ENCODE measurements around the gene ELFN1. TPM values are rescaled to one million over a fixed set of nuclear protein-coding genes. Genes with fewer than 3 reads are reported as not detected.

ELFN1 gene
- polyA plus RNA-seq, 1 donor (not counting 4 experiments of a cell fraction or from before 2014, with no cell fraction given), result 0.03 TPM

- FAIRE-seq (no peak), DNase-seq (ENCODE audit: low read depth, low spot score) (no peak)
- H3K4me3 ChIP-seq (ENCODE audit: control insufficient read depth in 2 of 3, extremely low read depth in 1 of 3, insufficient read depth in 2 of 3, low read depth in 1 of 3, low read length in 3 of 3), result no peak overlapping the region
- H3K9ac ChIP-seq (ENCODE audit: control insufficient read depth, extremely low read depth, insufficient read depth, low read length), result no peak overlapping the region
- H3K79me2 ChIP-seq (ENCODE audit: control insufficient read depth, insufficient read depth, low read length), result no peaks in the 10 kb centered on the region
- no peaks in the 10 kb centered on the region for H4K20me1 ChIP-seq (ENCODE audit: control insufficient read depth, extremely low read depth, insufficient read depth, low read length)
- TF ChIP-seq EZH2 (IDR thresholded peaks at IDR 0.05; ENCODE audit: low read length), result no peak
- TF ChIP-seq, protein P1, sequence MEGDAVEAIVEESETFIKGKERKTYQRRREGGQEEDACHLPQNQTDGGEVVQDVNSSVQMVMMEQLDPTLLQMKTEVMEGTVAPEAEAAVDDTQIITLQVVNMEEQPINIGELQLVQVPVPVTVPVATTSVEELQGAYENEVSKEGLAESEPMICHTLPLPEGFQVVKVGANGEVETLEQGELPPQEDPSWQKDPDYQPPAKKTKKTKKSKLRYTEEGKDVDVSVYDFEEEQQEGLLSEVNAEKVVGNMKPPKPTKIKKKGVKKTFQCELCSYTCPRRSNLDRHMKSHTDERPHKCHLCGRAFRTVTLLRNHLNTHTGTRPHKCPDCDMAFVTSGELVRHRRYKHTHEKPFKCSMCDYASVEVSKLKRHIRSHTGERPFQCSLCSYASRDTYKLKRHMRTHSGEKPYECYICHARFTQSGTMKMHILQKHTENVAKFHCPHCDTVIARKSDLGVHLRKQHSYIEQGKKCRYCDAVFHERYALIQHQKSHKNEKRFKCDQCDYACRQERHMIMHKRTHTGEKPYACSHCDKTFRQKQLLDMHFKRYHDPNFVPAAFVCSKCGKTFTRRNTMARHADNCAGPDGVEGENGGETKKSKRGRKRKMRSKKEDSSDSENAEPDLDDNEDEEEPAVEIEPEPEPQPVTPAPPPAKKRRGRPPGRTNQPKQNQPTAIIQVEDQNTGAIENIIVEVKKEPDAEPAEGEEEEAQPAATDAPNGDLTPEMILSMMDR (optimal IDR thresholded peaks at IDR 0.05 in 1 of 3, IDR thresholded peaks at IDR 0.05 in 1 of 3, conservative IDR thresholded peaks at IDR 0.05 in 1 of 3; ENCODE audit: extremely low read depth in 1 of 3, insufficient read depth in 2 of 3, low read length in 3 of 3), result no peak
- H3K4me1 ChIP-seq (ENCODE audit: control insufficient read depth, extremely low read depth, insufficient read depth, low read length), result no peaks in the 10 kb centered on the region
- dilution Hi-C loops (cut with MboI; ENCODE audit: extremely low pct_ligation_motif_present, low sequenced_read_pairs), result no loop called here
- peaks cover 43% of the 10 kb centered on the region for H3K27me3 ChIP-seq (ENCODE audit: control insufficient read depth, extremely low read depth, insufficient read depth, low read length)
- no peak overlapping the region for H3K4me2 ChIP-seq (ENCODE audit: control insufficient read depth, extremely low read depth, insufficient read depth, low read depth, low read length)
- no peaks in the 10 kb centered on the region for H3K9me1 ChIP-seq (ENCODE audit: control insufficient read depth, extremely low read depth, insufficient read depth, low read length)
- H3K27ac ChIP-seq (ENCODE audit: control insufficient read depth, insufficient read depth, low read length), result no peak overlapping the region
- no peaks in the 10 kb centered on the region for H3K36me3 ChIP-seq (ENCODE audit: control insufficient read depth in 2 of 2, extremely low read depth in 1 of 2, insufficient read depth in 2 of 2, low read length in 2 of 2)
- no peak overlapping the region for H2AFZ ChIP-seq (ENCODE audit: control insufficient read depth, low read length)
- H3K9me3 ChIP-seq (ENCODE audit: control insufficient read depth, low read depth, low read length), result no peaks in the 10 kb centered on the region
Observed at GRCh38 chr7:1746491-1746975, 76.5 kb downstream of the ELFN1 start.

DNA sequence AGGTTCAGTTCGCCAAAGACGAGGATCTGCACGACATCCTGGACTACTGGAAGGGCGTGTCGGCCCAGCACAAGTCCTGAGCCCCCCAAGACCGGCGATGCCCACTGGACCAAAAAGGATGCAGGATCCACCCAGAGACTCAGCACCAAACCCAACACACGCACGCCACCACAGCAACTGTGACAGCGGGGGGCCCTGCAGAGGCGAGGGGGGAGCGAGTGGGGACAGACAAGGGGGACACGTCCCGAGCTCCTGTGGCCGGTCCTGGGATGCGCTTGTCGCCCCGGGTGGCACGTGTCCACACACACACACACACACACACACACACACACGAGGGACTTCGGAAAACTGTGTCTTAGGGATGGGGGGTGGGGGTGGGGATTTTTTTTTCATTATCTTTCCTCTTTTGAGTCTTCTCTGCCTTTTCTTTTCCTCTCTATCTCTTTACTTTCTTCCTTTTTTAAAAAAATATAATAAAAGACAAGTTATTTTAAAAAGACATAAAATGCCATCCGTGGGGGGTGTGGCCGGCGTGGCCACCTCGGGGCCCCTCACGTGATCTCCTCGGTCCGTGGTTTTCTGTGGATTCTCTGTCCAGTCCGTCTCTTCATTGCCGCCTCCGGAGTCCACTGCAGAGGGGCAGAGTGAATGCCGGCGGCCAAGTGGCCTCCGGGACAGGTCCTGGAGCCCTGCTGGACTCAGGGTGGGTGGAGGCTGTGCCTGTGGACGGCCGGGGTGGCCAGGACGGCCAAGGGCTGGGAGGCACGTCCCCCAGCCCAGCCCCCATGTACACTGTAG lies 77.1 kb downstream of the ELFN1 start:
- no peak for DNase-seq (ENCODE audit: low read depth, low spot score)

More for the DNA sequence above, 77.1 kb downstream of the ELFN1 start:
- no peak for FAIRE-seq
- H3K4me3 ChIP-seq (ENCODE audit: control insufficient read depth in 2 of 3, extremely low read depth in 1 of 3, insufficient read depth in 2 of 3, low read depth in 1 of 3, low read length in 3 of 3), result no peak overlapping the region
- H3K79me2 ChIP-seq (ENCODE audit: control insufficient read depth, insufficient read depth, low read length), result no peaks in the 10 kb centered on the region
- no peaks in the 10 kb centered on the region for H3K36me3 ChIP-seq (ENCODE audit: control insufficient read depth in 2 of 2, extremely low read depth in 1 of 2, insufficient read depth in 2 of 2, low read length in 2 of 2)
- H3K9me3 ChIP-seq (ENCODE audit: control insufficient read depth, low read depth, low read length), result no peaks in the 10 kb centered on the region
- H3K9ac ChIP-seq (ENCODE audit: control insufficient read depth, extremely low read depth, insufficient read depth, low read length), result no peak overlapping the region
- H4K20me1 ChIP-seq (ENCODE audit: control insufficient read depth, extremely low read depth, insufficient read depth, low read length), result no peaks in the 10 kb centered on the region
- H3K4me2 ChIP-seq (ENCODE audit: control insufficient read depth, extremely low read depth, insufficient read depth, low read depth, low read length), result no peak overlapping the region
- H2AFZ ChIP-seq (ENCODE audit: control insufficient read depth, low read length), result no peak overlapping the region
- no peak overlapping the region for H3K27ac ChIP-seq (ENCODE audit: control insufficient read depth, insufficient read depth, low read length)
- H3K4me1 ChIP-seq (ENCODE audit: control insufficient read depth, extremely low read depth, insufficient read depth, low read length), result no peaks in the 10 kb centered on the region
- H3K9me1 ChIP-seq (ENCODE audit: control insufficient read depth, extremely low read depth, insufficient read depth, low read length), result no peaks in the 10 kb centered on the region
- TF ChIP-seq, protein P1 (optimal IDR thresholded peaks at IDR 0.05 in 1 of 3, IDR thresholded peaks at IDR 0.05 in 1 of 3, conservative IDR thresholded peaks at IDR 0.05 in 1 of 3; ENCODE audit: extremely low read depth in 1 of 3, insufficient read depth in 2 of 3, low read length in 3 of 3), result no peak
- no peak for TF ChIP-seq EZH2 (IDR thresholded peaks at IDR 0.05; ENCODE audit: low read length)
- peaks cover 42% of the 10 kb centered on the region for H3K27me3 ChIP-seq (ENCODE audit: control insufficient read depth, extremely low read depth, insufficient read depth, low read length)
- dilution Hi-C loops (cut with MboI; ENCODE audit: extremely low pct_ligation_motif_present, low sequenced_read_pairs), result no loop called here

All from keratinocyte (primary cell).